Heart left ventricle (tissue), 16 donors: ENCODE results near the gene TCF4. TPM values are rescaled to one million over a fixed set of nuclear protein-coding genes. Genes with fewer than 3 reads are reported as not detected.

ENCODE experiments used
- ATAC-seq, 4 donors: fragments of 200-7000 bp; cut with Tn5 transposase; one replicate each; pipeline ENCODE4 v1.9.1; 2020 to 2022; ENCODE audit warnings: moderate library complexity in 4 of 4, mild to moderate bottlenecking in 3 of 4, moderate number of reproducible peaks in 1 of 4
- DNase-seq, 5 donors: peaks; one replicate each; pipeline ENCODE4 v3.0.0-alpha.2; 2020
- H3K27ac ChIP-seq, 12 donors: fragments of 200-600 bp; sonication (generic) in 4 of 12; one replicate each; pipeline versions ENCODE4 v1.5.0 to v1.8.0; 2016 to 2022; ENCODE audit warnings: mild to moderate bottlenecking in 2 of 12
- H3K27me3 ChIP-seq, 9 donors: fragments of 200-600 bp; sonication (generic) in 2 of 9; one replicate each; pipeline versions ENCODE4 v1.5.1 to v1.8.0; 2016 to 2022; ENCODE audit warnings: mild to moderate bottlenecking in 3 of 9
- H3K36me3 ChIP-seq, 9 donors: fragments of 200-600 bp; sonication (generic) in 2 of 9; one replicate each; pipeline versions ENCODE4 v1.5.0 to v1.8.0; 2018 to 2022; ENCODE audit warnings: mild to moderate bottlenecking in 2 of 9
- H3K4me1 ChIP-seq, 12 donors: fragments of 200-600 bp; sonication (generic) in 4 of 12; one replicate each; pipeline versions ENCODE4 v1.5.0 to v1.8.0; 2016 to 2022; ENCODE audit warnings: mild to moderate bottlenecking in 3 of 12
- H3K4me3 ChIP-seq, 12 donors: fragments of 200-600 bp; sonication (generic) in 4 of 12; one replicate each; pipeline versions ENCODE4 v1.5.0 to v1.8.0; 2017 to 2022; ENCODE audit warnings: mild to moderate bottlenecking in 9 of 12, moderate library complexity in 4 of 12
- H3K9me3 ChIP-seq, 12 donors: fragments of 200-600 bp; sonication (generic) in 4 of 12; one replicate each; pipeline versions ENCODE4 v1.5.0 to v1.8.0; 2016 to 2022; ENCODE audit warnings: mild to moderate bottlenecking in 1 of 12
- POLR2A ChIP-seq, 2 donors: fragments of 450-650 bp; IDR thresholded peaks; one replicate each; pipeline ENCODE4 v1.6.1; 2017; ENCODE audit warnings: antibody characterized with exemption in 2 of 2, mild to moderate bottlenecking in 2 of 2, moderate library complexity in 2 of 2
- WGBS, 4 donors: extraction: QIAGEN DNeasy Blood & Tissue Kit in 2 of 4; methylation state at CpG; one replicate each; pipeline versions ENCODE4 v1.1.5 to v1.1.7; 2013 to 2018; 5-methylcytosine and 5-hydroxymethylcytosine counted together
- intact Hi-C, 10 donors: fragments of 100-400 bp; cut with DNase I; formaldehyde crosslinking; loops; one replicate each; pipeline versions ENCODE4 v1.11.1 to v1.14.2; 2022
- polyA plus RNA-seq, 2 donors: library from polyadenylated mRNA; stranded (reverse); fragments of 200-250 nt; gene quantifications; one replicate each; pipeline ENCODE4 v1.2.3, GENCODE V29; 2013
- total RNA-seq, 9 donors: library from RNA; depleted of rRNA in 2 of 9; stranded (reverse); fragments of >200 nt in 2 of 9; fragmentation: NEBNext Ultra II Directional in 3 of 9; extraction: Animal tissue kit (Norgen Biotek cat#: 25700) in 3 of 9; gene quantifications; one replicate each; pipeline versions ENCODE4 v1.1.0 to v1.2.4, GENCODE V29; 2016 to 2023
- TF ChIP-seq, protein P1 (sequence below), 12 donors: fragments of 200-600 bp; sonication (generic) in 4 of 12; IDR thresholded peaks; one replicate each; pipeline versions ENCODE4 v1.5.0 to v1.8.0; 2018 to 2022; ENCODE audit warnings: antibody characterized with exemption in 12 of 12, mild to moderate bottlenecking in 5 of 12
- donor health status: ischemic (EF 13 %, LVEDD 7.1; RV severe dilation, severe dysfunction).
- donor health status: healthy with polysubstance abuse.
- donor health status: DM: no; HTN: yes; CAD: no.
- donor health status: DM: no; HTN: no; CAD: no.
- donor health status: ischemic (EF 25% LVEDD 6.9; RV normal size, moderate dysfunction).
- donor health status: ischemic (EF 25% LVEDD 5.7; RV mildly dilated, moderate dysfunction).
- donor health status: healthy.
- donor health status: DM: yes; HTN: yes; CAD: no.
- donor health status: ischemic (EF 35%, LVEDD 5.7; RV mildly dilated, moderate dysfunction).
- donor health status: nonischemic (EF 11% LVEDD 7.7; RV severe dilation, severe dysfunction).
- donor health status: DM: yes; HTN: yes; CAD: no.
- donor health status: PGD.
- donor health status: ischemic (EF 29% LVEDD 5.4; RV normal size, mild dysfunction).
- donor health status: nonischemic (EF 23%, LVEDD 6.1; RV moderate dilation, normal function).

Gene TCF4
- total and polyA plus RNA-seq, 11 donors, result 12.8 to 119 (median 71.5) TPM

GRCh38 chr18:55251254-55251971 is 336.6 kb downstream of the TCF4 start:
- peaks cover 0 to 65% (median 43%) of the 10 kb centered on the region in 12 donors for H3K4me1 ChIP-seq
- H3K36me3 ChIP-seq, result peaks cover 0 to 77% (median 39%) of the 10 kb centered on the region in 9 donors
- peaks cover 0 to 8% (median 0%) of the 10 kb centered on the region in 12 donors for H3K9me3 ChIP-seq
- DNase-seq (peak in 2 of 5 donors; percentile 33 to 36), ATAC-seq (peak in 2 of 4 donors; percentile 72 to 84)
- H3K4me3 ChIP-seq, result peak overlapping the region in 2 of 12 donors; percentile 17 to 40
- 47 to 61% (median 50%) methylated on average over 13 of the region's 13 CpGs for WGBS, 4 donors
- intact Hi-C loops, result loop anchor here in 2 of 10 donors (5.0 kb wide), 2 partner anchors 66 to 71 kb away; no protein-coding TSS in a partner anchor
- TF ChIP-seq POLR2A (IDR thresholded peaks at IDR 0.05), result no peak
- TF ChIP-seq, protein P1, sequence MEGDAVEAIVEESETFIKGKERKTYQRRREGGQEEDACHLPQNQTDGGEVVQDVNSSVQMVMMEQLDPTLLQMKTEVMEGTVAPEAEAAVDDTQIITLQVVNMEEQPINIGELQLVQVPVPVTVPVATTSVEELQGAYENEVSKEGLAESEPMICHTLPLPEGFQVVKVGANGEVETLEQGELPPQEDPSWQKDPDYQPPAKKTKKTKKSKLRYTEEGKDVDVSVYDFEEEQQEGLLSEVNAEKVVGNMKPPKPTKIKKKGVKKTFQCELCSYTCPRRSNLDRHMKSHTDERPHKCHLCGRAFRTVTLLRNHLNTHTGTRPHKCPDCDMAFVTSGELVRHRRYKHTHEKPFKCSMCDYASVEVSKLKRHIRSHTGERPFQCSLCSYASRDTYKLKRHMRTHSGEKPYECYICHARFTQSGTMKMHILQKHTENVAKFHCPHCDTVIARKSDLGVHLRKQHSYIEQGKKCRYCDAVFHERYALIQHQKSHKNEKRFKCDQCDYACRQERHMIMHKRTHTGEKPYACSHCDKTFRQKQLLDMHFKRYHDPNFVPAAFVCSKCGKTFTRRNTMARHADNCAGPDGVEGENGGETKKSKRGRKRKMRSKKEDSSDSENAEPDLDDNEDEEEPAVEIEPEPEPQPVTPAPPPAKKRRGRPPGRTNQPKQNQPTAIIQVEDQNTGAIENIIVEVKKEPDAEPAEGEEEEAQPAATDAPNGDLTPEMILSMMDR (IDR thresholded peaks at IDR 0.05), result no peak
- no peaks in the 10 kb centered on the region for H3K27me3 ChIP-seq
- H3K27ac ChIP-seq, result peak overlapping the region in 11 of 12 donors; percentile 45 to 79 (median 65)

DNA sequence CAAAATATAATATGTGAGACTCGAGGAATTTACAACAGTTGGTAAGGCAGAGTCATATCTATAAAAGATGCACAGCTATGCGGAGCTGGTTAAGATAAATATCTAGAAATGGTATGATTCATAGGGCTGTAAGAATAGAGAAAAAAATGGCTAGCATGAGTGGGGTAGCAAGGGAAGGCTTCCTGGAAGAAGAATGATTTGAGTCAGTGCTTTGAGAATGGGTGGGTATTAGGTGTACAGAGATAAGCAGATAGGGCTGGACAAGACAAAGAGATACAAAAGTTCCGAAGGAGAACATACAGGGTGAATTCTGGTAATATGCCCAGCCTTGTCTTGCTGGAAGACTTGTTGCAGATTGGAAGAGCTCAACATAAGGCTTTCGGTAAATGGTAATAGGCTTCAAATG is 337.2 kb downstream of the TCF4 start:
- 79 to 84% (median 81%) methylated on average over 4 of the region's 4 CpGs for WGBS, 4 donors
- peak overlapping the region in 2 of 12 donors; percentile 17 to 40 for H3K4me3 ChIP-seq
- no peak for TF ChIP-seq POLR2A (IDR thresholded peaks at IDR 0.05)
- H3K9me3 ChIP-seq, result peaks cover 0 to 8% (median 0%) of the 10 kb centered on the region in 12 donors
- no peak for ATAC-seq
- peaks cover 0 to 72% (median 33%) of the 10 kb centered on the region in 9 donors for H3K36me3 ChIP-seq
- no peak for DNase-seq
- H3K27me3 ChIP-seq, result no peaks in the 10 kb centered on the region
- H3K4me1 ChIP-seq, result peaks cover 0 to 70% (median 47%) of the 10 kb centered on the region in 12 donors
- peak overlapping the region in 11 of 12 donors; percentile 45 to 79 (median 65) for H3K27ac ChIP-seq
- intact Hi-C loops, result loop anchor here in 2 of 10 donors (5.0 kb wide), 2 partner anchors 67 to 72 kb away; no protein-coding TSS in a partner anchor

GRCh38 chr18:55249550-55249949 is 338.4 kb downstream of the TCF4 start:
- Histone ChIP-seq H3K36me3 (peaks cover 0 to 60% (median 21%) of the 10 kb centered on the region in 9 donors), H3K27ac (peak overlapping the region in 1 of 12 donors; percentile 69), H3K9me3 (peaks cover 0 to 8% (median 0%) of the 10 kb centered on the region in 12 donors), H3K4me1 (peaks cover 4 to 82% (median 58%) of the 10 kb centered on the region in 12 donors), H3K27me3 (no peaks in the 10 kb centered on the region), H3K4me3 (no peak overlapping the region)
- 93 to 96% (median 96%) methylated on average over 6 of the region's 6 CpGs for WGBS, 4 donors
- DNase-seq (no peak), ATAC-seq (no peak)
- intact Hi-C loops, result loop anchor here in 2 of 10 donors (10.0 kb wide), 2 partner anchors 335 to 535 kb away; partner anchors contain the start of gene TCF4 (in 1 of the 2)
- TF ChIP-seq, protein P1 (IDR thresholded peaks at IDR 0.05), result no peak
- TF ChIP-seq POLR2A (IDR thresholded peaks at IDR 0.05), result no peak

GRCh38 chr18:55248495-55248894 is 339.5 kb downstream of the TCF4 start:
- H3K27ac ChIP-seq, result peak overlapping the region in 6 of 12 donors; percentile 17 to 82 (median 56)
- H3K4me3 ChIP-seq, result no peak overlapping the region
- no peaks in the 10 kb centered on the region for H3K27me3 ChIP-seq
- peaks cover 0 to 51% (median 10%) of the 10 kb centered on the region in 9 donors for H3K36me3 ChIP-seq
- DNase-seq, result no peak
- no peak for ATAC-seq
- peaks cover 7 to 89% (median 64%) of the 10 kb centered on the region in 12 donors for H3K4me1 ChIP-seq
- H3K9me3 ChIP-seq, result no peaks in the 10 kb centered on the region
- TF ChIP-seq, protein P1 (IDR thresholded peaks at IDR 0.05), result no peak
- no peak for TF ChIP-seq POLR2A (IDR thresholded peaks at IDR 0.05)
- intact Hi-C loops, result loop anchor here in 2 of 10 donors (10.0 kb wide), 2 partner anchors 336 to 536 kb away; partner anchors contain the start of gene TCF4 (in 1 of the 2)
- WGBS, 4 donors, result 58 to 86% (median 75%) methylated on average over 1 of the region's 1 CpG
